Astrocyte of the hippocampus (primary cell): ENCODE measurements around the gene SLC29A3.
A peak's percentile ranks its signal among the peaks of the same experiment; 100 is the strongest.

Experiments
- DNase-seq: peaks from one replicate; pipeline ENCODE4 v3.0.0; 2011; ENCODE audit warnings: low read depth, low spot score

The SLC29A3 gene

GRCh38 chr10:71369602-71370001, 50.5 kb downstream of the SLC29A3 start:
- no peak for DNase-seq

DNA sequence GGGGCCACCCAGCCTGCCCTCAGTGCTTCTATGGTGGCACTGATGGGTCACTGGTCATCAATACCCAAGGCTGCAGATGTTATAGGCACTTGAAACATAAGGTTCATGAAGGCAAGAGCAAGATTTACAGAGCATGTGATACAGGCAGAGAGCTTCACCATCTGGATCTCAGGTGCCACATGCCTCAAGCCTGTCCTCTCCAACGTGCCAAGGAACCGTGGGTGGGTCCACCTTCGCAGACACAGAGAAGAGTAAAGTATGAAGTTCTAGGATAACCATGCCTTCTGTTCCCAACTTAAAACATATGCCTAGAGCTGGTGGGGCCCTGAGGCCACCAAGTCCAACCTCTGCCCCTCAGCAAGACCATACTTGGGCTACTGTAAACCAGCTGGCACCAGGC, 51.0 kb downstream of the SLC29A3 start:
- no peak for DNase-seq

DNA sequence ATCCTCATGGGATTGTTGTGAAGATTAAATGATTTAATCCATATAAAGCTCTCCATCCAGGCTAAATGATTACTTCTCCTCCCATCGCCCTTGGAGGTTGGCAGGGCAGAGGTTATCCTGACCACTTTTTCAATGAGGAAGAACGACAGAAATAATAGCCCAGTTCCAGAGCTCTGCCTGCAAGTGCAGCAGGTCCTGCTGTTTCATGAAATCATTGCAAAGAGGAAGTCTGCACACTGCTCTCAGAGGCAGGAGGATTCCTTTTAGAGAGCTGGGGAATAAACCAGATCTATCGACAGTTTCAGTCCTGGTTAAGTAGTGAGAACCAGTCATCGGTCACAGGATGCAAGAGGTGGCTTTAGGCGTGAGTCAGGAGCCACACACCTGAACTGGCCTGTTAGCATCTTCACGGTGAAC, 52.7 kb downstream of the SLC29A3 start:
- DNase-seq: no peak

GRCh38 chr10:71372882-71373495, 53.9 kb downstream of the SLC29A3 start:
- DNase-seq: no peak

DNA sequence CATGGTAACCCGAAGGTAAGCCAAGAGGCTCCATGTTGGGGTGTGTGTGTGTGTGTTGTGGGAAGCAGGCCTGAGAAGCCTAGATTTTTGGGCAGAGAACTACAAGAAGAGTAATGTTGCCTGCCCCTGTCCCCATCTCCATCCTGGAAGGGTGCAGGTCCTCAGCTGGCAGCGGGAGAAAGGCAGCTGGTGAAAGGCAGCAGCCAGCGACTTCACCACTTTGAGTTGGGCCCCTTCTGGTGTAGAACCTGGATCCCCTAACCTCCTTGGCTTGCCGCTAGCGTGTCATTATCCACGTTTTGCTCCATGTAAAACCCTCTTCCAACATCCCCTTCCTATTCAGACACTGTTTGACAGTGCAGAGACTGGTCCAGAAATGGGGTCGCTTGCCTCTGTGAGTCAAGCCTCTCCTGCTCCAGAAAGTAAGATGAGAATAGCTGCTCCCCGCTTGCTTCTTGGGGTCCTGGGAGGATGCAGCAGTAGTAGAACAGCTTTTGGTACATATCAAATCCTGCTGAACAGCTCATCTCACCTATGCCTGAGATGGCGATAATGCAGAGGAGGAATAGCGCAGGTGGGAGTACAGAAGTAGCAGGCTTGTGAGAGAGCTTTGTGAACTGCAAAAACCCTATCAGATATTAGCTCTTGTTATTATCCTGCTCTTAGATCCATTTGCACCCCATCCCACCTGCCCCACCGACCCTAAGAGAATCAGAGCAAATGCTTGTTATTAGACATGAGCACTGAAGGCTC, 55.6 kb downstream of the SLC29A3 start:
- no peak for DNase-seq

DNA sequence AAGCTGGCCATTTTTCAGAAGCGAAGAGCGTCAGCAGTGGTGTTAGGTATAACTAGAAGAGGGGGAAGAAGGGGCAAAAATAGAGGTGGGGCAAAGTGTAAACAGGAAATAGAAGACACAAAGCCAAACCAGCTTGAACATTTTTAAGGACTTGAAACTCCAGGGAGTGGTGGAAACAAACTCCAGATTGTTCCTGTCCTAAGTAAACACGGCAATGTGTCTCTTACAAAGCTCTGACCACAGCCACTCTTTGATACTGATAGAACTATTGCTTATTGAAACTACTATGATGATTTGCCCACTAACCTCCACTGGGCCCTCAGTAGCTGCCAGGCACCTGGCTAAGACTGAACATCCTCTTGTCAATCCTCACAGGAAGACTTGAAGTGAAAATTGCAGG, 56.9 kb downstream of the SLC29A3 start:
- DNase-seq: no peak

DNA sequence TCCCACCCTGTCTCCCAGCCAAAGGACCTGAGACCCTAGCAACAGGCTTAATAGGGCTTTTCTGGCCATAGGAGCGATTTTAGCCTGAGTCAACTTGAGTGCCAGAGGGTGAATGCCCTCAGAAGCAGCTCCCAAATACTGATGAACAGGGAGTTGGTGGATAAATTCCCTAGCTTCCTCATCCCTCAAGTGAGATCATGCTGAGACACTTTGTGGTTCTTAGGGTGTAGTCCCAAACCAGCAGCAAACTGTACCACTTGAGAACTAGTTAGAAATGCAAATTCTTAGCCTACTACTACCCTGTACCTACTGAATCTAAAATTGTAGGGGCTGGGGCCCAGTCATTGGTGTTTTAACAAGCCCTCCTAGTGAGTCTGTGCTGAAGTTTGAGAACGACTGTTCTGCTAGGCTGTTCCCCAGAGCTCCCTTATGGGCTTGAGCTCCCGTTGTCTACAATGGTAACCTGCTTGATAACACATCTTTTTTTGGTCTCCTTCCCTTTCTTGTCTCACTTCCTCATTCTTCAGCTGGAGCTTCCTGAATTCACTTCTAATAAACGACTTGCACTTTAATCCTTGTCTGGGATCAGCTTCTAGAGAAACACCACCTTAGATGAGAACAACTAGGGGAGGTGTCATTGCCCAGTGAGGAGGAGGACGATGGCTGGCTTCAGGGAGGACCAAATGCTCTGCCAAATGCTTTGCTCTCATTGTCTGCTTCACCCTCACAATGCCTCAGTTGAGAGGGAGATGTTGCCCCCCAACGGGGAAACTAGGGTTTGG, 59.5 kb downstream of the SLC29A3 start:
- DNase-seq: no peak

- no peak for DNase-seq
These were observed 60.2 kb downstream of the SLC29A3 start for GRCh38 chr10:71379118-71379766.

DNA sequence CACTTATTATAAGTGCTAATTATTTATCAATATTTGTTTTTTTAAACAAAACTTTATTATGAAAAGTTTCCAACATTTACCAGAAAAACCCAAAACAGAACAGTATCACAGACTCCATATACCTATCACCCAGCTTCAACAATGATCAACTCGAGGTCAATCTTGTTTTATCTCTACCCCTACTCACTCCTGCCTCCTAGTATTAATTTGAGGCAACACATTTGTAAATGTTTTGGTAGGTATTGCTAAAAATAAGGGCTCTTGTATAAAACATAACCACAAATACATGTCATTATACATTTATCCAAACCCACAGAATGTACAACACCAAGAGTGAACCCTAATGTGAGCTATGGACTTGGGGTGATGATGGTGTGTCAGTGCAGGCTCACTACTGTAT, 61.8 kb downstream of the SLC29A3 start:
- no peak for DNase-seq

GRCh38 chr10:71381611-71382010, 62.6 kb downstream of the SLC29A3 start:
- no peak for DNase-seq

DNA sequence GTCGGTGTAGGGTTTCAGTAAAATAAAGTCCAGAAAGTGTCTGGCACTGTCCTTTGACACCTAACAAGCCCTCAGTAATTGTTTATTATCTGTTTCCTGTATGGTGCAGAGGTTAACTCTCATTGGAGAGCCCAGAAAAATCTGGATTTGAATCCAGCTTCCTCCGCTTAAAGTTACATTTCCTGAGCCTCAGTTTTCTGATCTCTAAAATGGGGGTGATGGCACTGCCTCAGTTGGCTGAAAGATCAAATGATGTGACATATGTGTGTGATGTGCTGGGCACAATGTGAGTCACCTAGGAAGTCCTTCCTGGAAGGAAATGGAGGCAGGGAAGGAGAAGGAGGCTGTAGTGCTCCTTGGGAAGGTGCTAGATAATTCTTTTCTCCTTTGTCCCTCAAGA, 63.0 kb downstream of the SLC29A3 start:
- no peak for DNase-seq

DNA sequence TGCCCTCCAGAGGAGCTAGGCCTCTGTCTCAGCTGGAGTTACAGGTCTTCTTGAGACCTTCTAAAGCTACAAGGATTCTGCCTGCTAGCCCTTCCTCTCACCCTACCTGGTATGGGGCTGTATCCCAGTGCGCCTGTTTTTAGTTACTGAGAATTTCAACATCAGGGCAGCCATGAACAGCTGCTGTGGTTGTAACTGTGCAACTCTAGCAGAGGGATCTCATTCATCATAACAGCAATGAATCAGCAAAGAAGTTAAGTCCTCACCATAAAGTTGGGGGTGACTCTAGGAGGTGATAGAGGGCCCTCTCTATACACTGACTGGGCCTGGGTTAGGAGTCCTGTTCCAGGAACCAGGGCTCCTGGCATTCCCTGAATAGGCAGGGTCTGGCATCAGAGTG, 63.7 kb downstream of the SLC29A3 start:
- DNase-seq: no peak

DNA sequence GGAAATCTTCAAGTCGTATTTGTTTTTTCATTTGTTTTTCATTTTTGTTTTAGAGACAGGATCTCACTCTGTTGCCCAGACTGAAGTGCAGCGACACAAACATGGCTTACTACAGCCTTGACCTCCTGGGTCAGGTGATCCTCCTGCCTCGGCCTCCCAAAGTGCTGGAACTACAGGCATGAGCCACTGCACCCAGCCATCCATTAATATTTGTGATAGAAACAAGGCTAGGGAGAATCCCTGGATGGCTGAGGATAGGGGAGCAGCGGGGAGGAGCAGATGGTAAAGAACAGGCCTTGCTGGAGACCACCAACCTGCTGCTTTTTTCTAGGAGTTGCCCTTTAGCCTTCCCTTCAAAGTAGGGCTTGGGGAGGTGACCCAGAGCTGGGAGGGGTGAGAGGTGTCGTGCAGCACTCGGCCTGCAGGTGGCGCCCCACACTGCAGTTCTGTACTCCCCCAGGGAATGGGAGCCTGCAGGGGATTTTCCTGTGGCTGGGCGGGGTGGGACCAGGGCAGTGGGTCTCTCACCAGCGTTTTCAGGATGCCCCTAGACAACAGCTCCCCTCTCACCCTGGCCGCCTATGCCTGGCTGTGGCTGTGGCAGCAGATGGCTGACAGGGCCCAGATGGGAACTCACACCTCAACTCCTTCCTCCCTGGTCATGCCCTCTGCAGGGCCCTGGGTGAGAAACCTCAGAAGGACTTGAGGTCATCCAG, 65.1 kb downstream of the SLC29A3 start:
- peak; percentile 74 for DNase-seq

DNA sequence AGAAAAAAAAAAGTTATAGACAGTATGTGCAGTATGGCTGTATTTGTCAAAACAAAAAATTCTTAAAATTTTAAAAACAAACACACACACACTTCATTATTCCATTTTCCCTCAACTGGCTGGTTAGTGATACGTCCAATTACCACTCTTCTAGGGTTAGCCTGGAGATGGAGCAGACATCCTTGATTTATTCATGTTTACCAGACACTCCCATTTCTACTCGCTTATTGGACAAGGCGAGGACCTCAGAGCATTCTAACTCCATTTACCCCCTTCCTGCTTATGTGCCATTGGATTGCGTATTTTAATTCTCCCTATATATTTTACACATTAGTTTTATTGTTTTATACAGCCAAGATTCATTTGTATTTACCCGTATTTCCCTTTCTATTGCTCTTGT, 69.1 kb downstream of the SLC29A3 start:
- DNase-seq: no peak

DNA sequence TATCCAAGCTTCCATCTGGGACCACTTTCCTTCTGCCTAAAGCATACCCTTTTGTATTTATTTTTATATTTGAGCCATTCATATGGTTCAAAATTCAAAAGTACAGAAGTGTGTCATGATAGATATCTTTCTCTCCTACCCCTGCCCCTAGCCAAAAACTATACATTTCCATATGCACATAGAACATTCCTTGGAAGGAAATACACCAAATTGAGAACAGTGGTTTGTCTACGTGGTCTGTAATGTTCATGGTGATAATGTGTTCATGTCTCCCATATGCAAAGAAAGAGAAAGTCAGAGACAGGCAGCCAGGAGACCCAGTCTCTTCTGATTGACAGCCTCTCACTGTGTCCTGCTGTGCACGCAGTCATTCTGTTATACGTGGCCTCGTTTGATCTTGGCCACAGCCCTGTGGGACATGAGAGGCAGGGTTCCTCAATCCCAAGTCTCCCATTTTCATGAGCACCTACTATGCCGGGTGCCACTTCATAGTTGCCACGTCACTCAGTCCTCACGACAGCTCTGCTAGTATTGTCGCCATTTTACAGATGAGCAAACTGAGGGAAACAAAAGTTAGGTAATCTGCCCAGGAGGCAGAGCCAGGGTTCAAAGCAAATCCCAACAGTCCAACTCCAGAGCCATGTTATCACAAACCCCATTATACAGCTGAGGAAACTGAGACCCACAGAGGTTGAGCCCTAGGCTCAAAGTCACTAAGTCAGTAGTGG, 69.7 kb downstream of the SLC29A3 start:
- no peak for DNase-seq

- no peak for DNase-seq
These were observed 70.9 kb downstream of the SLC29A3 start for GRCh38 chr10:71389768-71390460.

GRCh38 chr10:71390461-71390835, 71.4 kb downstream of the SLC29A3 start:
- DNase-seq: no peak

DNA sequence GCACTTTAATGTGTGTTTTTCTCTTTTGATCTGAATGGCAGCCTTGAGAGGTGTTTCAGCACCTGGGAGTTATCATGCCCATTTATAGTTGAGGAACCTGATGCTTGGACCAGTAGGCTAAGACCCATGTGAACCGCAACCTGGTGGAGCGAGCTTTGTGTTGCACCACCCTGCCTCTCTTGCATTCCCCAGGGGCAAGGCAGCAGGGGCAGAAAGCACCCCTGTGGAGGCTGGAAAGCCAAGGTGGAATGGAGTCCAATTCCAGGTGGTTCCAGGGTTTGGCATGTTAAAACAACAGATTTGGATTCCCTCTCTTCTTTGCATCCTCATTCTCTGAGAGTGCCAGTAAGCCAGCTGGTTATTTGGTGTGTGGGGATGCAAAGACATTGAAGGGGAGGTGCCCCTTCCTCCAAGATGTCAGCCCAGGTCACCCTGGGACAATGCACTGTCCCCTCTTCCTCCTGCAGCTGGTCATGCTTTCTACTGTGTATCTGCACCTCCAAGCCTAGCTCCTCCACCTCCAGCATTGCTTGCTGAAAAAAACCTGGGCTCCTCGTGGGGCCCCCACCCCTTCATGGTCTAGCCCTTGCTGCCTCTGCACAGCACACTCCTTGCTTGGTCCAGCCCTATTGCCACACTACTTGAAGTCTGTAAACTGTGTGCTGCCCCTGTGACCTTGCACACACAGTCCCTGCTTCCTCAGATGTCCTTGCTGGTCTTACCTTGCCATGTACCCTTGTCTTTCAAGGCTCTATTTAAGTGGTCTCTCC, 72.0 kb downstream of the SLC29A3 start:
- no peak for DNase-seq

DNA sequence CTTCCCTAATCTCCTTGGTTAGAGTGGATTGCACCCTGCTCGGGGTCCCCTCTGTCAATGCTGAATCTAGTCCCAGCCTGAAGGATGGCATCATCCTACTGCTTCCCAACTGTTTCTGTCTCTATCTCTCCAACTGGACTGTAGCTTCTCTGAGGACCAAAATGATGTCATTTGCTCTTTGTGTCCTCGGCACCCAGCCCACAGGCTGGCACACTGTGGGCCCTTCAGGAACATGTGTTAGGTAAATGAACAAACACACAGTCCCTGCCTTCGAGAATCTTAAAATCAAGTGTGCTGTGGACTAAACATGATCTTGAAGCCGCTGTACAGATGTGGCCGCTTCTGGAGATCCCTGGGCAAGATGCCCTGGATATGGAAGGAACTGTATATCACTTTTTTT, 72.6 kb downstream of the SLC29A3 start:
- DNase-seq: no peak

- DNase-seq: no peak
These were observed 73.2 kb downstream of the SLC29A3 start for GRCh38 chr10:71392292-71392691.
